Thymus (tissue), 11 donors: ENCODE measurements around the gene SLC25A19. TPM values are rescaled to one million over a fixed set of nuclear protein-coding genes. Genes with fewer than 3 reads are reported as not detected.

ENCODE experiments used
- DNase-seq, 9 donors: peaks; one replicate each; pipeline ENCODE4 v3.0.0-alpha.2; 2013; ENCODE audit warnings: low spot score in 9 of 9, low read depth in 6 of 9, missing footprints in 1 of 9
- H3K27ac ChIP-seq, 2 donors: one replicate each; pipeline ENCODE4 v1.5.1; 2013; ENCODE audit warnings: control low read depth in 1 of 2, low read depth in 1 of 2, low read length in 1 of 2, mild to moderate bottlenecking in 1 of 2, moderate library complexity in 1 of 2
- H3K27me3 ChIP-seq, 2 donors: one replicate each; pipeline ENCODE4 v1.5.1; 2013; ENCODE audit warnings: low read length in 1 of 2; ENCODE audit not compliant: control insufficient read depth in 2 of 2, insufficient read depth in 1 of 2
- H3K36me3 ChIP-seq, 2 donors: one replicate each; pipeline ENCODE4 v1.5.1; 2013; ENCODE audit warnings: low read length in 1 of 2, mild to moderate bottlenecking in 1 of 2, moderate library complexity in 1 of 2; ENCODE audit not compliant: control insufficient read depth in 2 of 2, insufficient read depth in 2 of 2
- H3K4me1 ChIP-seq, 2 donors: one replicate each; pipeline ENCODE4 v1.5.1; 2013; ENCODE audit warnings: low read length in 2 of 2; ENCODE audit not compliant: control insufficient read depth in 2 of 2, insufficient read depth in 2 of 2
- H3K4me3 ChIP-seq, 2 donors: one replicate each; pipeline ENCODE4 v1.5.1; 2013; ENCODE audit warnings: low read length in 2 of 2, control low read depth in 1 of 2, mild to moderate bottlenecking in 1 of 2
- H3K9me3 ChIP-seq, 2 donors: one replicate each; pipeline ENCODE4 v1.5.1; 2013; ENCODE audit warnings: low read length in 1 of 2, mild to moderate bottlenecking in 1 of 2; ENCODE audit not compliant: control insufficient read depth in 2 of 2, insufficient read depth in 1 of 2
- WGBS: extraction: QIAGEN DNeasy Blood & Tissue Kit; methylation state at CpG from one replicate; pipeline ENCODE4 v1.1.7; 2013; 5-methylcytosine and 5-hydroxymethylcytosine counted together
- polyA plus RNA-seq: library from polyadenylated mRNA; stranded (reverse); fragments of 200-250 nt; gene quantifications from one replicate; pipeline ENCODE4 v1.2.3, GENCODE V29; 2013
- total RNA-seq: library from RNA; stranded (reverse); fragments of 120-200 nt; gene quantifications from one replicate; pipeline ENCODE4 v1.2.4, GENCODE V29; 2013
- donor health status: healthy.

SLC25A19 gene
- total and polyA plus RNA-seq, 2 donors = 15.4 to 18.3 TPM

DNA sequence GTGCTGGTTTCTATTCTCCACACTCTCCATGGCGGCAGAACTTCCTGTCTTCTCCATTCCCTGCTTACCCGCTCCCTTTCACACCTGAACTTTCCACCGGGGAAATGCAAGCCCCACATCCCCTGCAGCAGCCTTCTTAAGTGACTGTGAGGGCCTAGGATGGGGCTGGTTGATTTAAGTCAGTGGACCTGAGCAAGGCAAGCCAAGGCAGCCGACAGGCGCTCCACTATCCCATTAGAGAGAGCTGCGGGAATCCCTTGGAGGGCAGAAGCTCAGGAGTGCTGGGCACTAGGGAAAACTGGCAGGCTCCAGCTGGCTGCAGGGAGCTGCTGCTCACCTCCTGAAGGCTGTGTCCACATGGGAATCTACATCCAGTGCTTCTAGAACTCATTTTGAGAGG lies 36.1 kb upstream of the SLC25A19 start:
- Histone ChIP-seq H3K36me3 (peaks cover 28 to 66% of the 10 kb centered on the region in 2 donors), H3K27ac (peak overlapping the region in 1 of 2 donors; percentile 71), H3K4me1 (peaks cover 22 to 58% of the 10 kb centered on the region in 2 donors), H3K9me3 (no peaks in the 10 kb centered on the region), H3K4me3 (no peak overlapping the region), H3K27me3 (no peaks in the 10 kb centered on the region)
- no peak for DNase-seq
- 86% methylated on average over 6 of the region's 6 CpGs for WGBS

DNA sequence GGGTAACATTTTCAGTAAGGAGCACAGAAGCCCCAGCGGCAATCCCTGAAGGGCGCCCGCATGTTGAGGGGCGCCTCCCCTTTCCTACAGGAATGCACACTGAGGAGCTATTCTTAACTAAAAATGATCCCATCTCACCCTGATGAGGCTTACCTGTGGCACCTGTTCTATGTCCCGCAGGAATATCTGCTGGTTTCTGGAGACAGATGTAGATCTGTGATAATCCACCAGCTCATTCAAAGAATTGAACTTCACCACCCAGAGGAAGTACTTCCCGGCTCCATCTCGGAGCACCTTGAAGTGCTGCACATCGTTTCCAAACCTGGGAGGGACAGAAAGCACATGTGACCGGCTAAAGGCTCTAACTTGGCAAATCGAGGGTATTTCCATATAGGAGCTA lies 32.3 kb upstream of the SLC25A19 start:
- H3K4me1 ChIP-seq = peaks cover 12 to 39% of the 10 kb centered on the region in 2 donors
- no peaks in the 10 kb centered on the region for H3K27me3 ChIP-seq
- DNase-seq = no peak
- H3K36me3 ChIP-seq = peaks cover 51 to 88% of the 10 kb centered on the region in 2 donors
- WGBS = 93% methylated on average over 10 of the region's 10 CpGs
- no peaks in the 10 kb centered on the region for H3K9me3 ChIP-seq
- no peak overlapping the region for H3K27ac ChIP-seq
- no peak overlapping the region for H3K4me3 ChIP-seq

DNA sequence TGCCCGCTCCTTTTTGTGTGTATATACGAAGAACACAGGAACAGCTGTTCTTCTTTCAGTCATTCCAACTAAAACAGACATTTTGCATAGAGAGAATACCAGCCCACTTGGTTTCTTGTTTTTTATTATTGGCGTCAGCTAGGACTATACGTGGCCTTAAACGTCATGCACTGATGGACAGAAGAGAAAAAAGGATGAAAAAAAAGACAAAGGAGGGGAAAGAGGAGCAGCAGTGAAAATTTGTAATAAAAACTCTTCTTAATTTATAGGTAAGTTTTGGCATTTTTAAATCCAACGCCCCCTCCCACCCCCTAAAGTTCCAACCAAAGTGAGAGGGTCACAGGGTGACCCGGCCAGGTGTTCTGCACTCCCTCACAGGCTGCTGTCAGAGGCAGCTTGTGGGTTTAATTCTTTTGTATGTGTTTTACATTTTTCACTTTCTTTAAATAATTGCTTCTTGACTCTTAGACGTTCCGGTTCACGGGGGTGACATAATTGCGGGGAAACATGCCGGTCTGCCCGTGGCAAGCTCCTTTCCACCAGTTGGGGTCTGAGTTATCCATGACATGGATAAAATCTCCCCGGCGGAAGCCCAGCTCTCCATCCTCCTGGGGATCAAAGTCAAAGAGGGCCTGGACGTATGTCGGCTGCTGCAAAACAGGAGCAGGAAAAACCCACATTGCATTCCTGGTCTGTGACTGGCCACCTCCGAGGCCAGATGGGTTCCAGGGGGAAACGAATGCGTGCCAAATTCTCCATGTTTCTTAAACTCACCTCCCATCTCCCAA lies 30.9 kb upstream of the SLC25A19 start:
- Histone ChIP-seq H3K27me3 (no peaks in the 10 kb centered on the region), H3K4me1 (peaks cover 4 to 25% of the 10 kb centered on the region in 2 donors), H3K4me3 (no peak overlapping the region), H3K27ac (no peak overlapping the region), H3K36me3 (peaks cover 50 to 83% of the 10 kb centered on the region in 2 donors), H3K9me3 (no peaks in the 10 kb centered on the region)
- WGBS = 96% methylated on average over 20 of the region's 20 CpGs
- DNase-seq = no peak

DNA sequence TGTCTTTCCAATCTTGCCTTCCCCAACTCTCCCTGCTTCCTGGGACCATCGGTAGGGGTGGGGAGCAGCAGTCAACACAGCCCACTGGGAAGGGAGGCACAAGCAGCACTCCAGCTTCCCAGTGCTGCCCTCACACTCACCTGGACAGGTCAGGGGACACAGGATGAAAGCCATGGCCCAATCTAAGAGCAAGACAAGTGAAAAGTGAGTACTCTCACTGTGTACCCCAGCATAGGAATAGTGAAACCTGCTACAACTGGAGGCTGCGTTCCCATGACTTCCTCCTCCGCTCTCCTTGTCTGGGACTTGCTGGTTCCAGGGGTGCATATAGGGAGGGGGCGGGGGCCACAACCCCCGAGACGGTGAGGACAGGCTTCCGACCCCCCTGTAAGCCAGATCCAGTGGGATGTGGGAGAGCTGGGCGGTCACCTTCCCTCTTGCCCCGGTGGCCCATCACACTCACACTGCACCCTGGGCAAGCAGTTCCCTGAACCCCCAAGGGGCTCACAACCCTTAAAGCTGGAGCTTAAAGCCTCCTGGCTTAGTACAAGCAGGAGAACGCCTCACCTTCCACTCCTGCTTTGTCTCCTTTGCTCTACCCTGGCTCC lies 29.5 kb upstream of the SLC25A19 start:
- peaks cover 43 to 78% of the 10 kb centered on the region in 2 donors for H3K36me3 ChIP-seq
- H3K4me1 ChIP-seq = peaks cover 4 to 14% of the 10 kb centered on the region in 2 donors
- no peak for DNase-seq

DNA sequence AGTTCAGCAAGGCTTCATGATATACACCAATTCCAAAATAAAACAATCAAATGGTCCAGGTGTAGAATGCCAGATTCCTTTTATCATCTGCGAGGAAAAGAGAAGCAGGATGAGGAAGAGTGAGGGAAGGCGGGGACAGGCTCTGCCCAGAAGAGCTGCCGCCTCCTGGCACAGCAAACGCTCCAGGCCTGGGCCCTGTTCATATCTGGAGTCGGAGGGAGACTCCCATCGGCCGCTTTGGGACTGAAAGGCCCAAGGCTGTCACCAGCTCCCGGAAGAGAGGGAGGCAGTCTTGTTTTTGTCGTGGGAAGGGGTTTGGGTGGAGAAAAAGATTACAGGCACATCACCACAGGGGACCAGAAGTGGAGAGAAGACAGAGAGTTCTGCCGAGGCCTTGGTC lies 29.0 kb upstream of the SLC25A19 start:
- Histone ChIP-seq H3K36me3 (peaks cover 43 to 73% of the 10 kb centered on the region in 2 donors), H3K4me1 (peaks cover 1 to 11% of the 10 kb centered on the region in 2 donors), H3K9me3 (no peaks in the 10 kb centered on the region), H3K4me3 (no peak overlapping the region), H3K27ac (no peak overlapping the region), H3K27me3 (no peaks in the 10 kb centered on the region)
- DNase-seq = no peak
- WGBS = 94% methylated on average over 10 of the region's 10 CpGs

More for the DNA sequence above, 29.5 kb upstream of the SLC25A19 start:
- Histone ChIP-seq H3K27me3 (no peaks in the 10 kb centered on the region), H3K9me3 (no peaks in the 10 kb centered on the region), H3K27ac (no peak overlapping the region), H3K4me3 (no peak overlapping the region)
- 97% methylated on average over 10 of the region's 10 CpGs for whole genome bisulfite sequencing

DNA sequence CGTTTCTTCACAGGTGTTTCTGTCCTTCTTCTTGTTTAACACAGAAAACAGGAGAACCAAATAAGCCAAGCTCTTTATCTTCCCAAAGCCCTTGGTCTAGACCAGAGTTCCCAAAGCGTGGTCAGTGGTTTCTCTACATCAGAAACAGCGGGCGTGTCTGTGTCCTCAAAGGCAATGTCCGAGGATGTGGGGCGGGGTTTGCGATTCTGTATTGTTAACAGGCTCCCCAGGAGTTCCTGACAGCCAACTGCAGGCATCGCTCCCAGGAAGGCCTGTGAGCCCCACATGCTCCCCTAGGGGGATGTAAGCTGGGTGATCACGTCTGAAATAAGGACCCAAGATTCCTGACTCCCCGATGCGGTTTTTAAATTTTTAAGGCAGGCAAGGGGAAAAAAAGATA lies 28.4 kb upstream of the SLC25A19 start:
- peaks cover 43 to 69% of the 10 kb centered on the region in 2 donors for H3K36me3 ChIP-seq
- no peaks in the 10 kb centered on the region for H3K9me3 ChIP-seq
- H3K27me3 ChIP-seq = no peaks in the 10 kb centered on the region
- H3K27ac ChIP-seq = no peak overlapping the region
- no peak overlapping the region for H3K4me3 ChIP-seq
- peaks cover 0 to 7% of the 10 kb centered on the region in 2 donors for H3K4me1 ChIP-seq
- WGBS = 92% methylated on average over 11 of the region's 11 CpGs
- DNase-seq = no peak

DNA sequence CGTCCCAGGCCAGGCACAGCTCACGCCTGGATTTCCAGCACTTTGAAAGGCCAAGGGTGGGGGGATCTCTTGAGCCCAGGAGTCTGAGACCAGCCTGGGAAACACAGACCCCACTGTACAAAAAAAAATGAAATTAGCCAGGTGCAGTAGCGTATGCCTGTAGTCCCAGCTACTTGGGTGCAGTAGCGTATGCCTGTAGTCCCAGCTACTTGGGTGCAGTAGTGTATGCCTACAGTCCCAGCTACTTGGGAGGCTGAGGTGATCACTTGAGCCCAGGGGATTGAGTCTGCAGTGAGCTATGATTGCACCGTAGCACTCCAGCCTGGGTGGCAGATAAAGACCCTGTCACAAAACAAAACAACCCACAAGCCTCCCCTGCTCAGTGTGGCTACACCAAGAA lies 27.0 kb upstream of the SLC25A19 start:
- Histone ChIP-seq H3K9me3 (no peaks in the 10 kb centered on the region), H3K4me1 (peaks cover 0 to 10% of the 10 kb centered on the region in 2 donors), H3K36me3 (peaks cover 37 to 57% of the 10 kb centered on the region in 2 donors), H3K27me3 (no peaks in the 10 kb centered on the region), H3K27ac (peak overlapping the region in 1 of 2 donors; percentile 42), H3K4me3 (no peak overlapping the region)
- DNase-seq = no peak
- 97% methylated on average over 5 of the region's 5 CpGs for WGBS

DNA sequence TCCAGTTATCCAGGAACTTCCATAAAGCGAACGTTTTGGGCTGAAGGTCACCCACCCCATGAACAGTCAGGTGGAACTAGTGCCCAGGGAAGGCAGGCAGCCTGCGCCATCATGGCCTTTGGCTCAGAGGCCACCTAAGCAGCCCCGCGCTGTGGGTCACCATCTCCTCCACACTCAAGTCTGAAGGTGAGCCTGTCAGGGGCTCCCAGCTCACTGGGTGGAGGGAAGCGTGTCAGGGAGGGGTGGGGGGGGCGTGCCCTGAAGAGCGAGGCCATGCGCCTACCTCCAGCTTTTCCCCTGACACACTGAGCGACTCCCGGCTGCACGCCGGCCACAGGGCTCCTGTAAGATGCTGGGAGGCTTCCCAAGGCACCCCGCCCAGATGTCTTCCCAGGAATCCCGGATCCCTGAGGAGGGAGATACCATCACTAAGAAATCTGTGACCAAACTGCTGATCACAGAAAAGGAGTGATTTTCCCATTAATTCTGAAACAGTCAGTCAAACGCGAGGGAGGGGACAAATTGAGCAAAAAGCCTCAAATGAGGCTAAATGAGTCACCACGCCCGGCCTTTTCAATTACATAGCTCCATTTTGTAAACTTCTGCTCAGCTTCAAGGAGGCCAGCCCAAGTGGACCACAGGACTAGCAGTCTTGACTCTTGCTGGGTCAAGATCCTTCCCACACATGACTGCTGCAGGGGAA lies 26.5 kb upstream of the SLC25A19 start:
- Histone ChIP-seq H3K36me3 (peaks cover 32 to 51% of the 10 kb centered on the region in 2 donors), H3K9me3 (no peaks in the 10 kb centered on the region), H3K27ac (peak overlapping the region in 1 of 2 donors; percentile 42), H3K4me1 (peaks cover 0 to 10% of the 10 kb centered on the region in 2 donors), H3K27me3 (no peaks in the 10 kb centered on the region), H3K4me3 (no peak overlapping the region)
- WGBS = 94% methylated on average over 19 of the region's 19 CpGs
- DNase-seq = no peak
